Mucosa of rectum (tissue), 2 donors: Measurements from ENCODE around the gene HNF4A.

Source experiments
- H3K27ac ChIP-seq, 2 donors: one replicate each; pipeline ENCODE4 v1.7.0; 2013; ENCODE audit warnings: inconsistent platforms in 2 of 2, low read depth in 2 of 2, low read length in 2 of 2
- H3K27me3 ChIP-seq, 2 donors: one replicate each; pipeline ENCODE4 v1.7.0; 2013; ENCODE audit warnings: low read length in 2 of 2; ENCODE audit not compliant: control insufficient read depth in 2 of 2, insufficient read depth in 2 of 2
- H3K36me3 ChIP-seq, 2 donors: one replicate each; pipeline ENCODE4 v1.7.0; 2013; ENCODE audit warnings: low read length in 2 of 2; ENCODE audit not compliant: control insufficient read depth in 2 of 2, insufficient read depth in 2 of 2
- H3K4me1 ChIP-seq, 2 donors: one replicate each; pipeline ENCODE4 v1.7.0; 2013; ENCODE audit warnings: low read length in 2 of 2, mild to moderate bottlenecking in 1 of 2; ENCODE audit not compliant: control insufficient read depth in 2 of 2, insufficient read depth in 2 of 2
- H3K4me3 ChIP-seq, 2 donors: one replicate each; pipeline ENCODE4 v1.7.0; 2013; ENCODE audit warnings: low read length in 2 of 2
- H3K9ac ChIP-seq, 2 donors: one replicate each; pipeline ENCODE4 v1.7.0; 2013; ENCODE audit warnings: low read length in 2 of 2, low read depth in 1 of 2, mild to moderate bottlenecking in 1 of 2
- H3K9me3 ChIP-seq, 2 donors: one replicate each; pipeline ENCODE4 v1.7.0; 2013; ENCODE audit warnings: low read length in 2 of 2; ENCODE audit not compliant: control insufficient read depth in 2 of 2
- donor health status: healthy.
- donor health status: Normal muscosa, but diverticular disease.

Gene HNF4A

DNA sequence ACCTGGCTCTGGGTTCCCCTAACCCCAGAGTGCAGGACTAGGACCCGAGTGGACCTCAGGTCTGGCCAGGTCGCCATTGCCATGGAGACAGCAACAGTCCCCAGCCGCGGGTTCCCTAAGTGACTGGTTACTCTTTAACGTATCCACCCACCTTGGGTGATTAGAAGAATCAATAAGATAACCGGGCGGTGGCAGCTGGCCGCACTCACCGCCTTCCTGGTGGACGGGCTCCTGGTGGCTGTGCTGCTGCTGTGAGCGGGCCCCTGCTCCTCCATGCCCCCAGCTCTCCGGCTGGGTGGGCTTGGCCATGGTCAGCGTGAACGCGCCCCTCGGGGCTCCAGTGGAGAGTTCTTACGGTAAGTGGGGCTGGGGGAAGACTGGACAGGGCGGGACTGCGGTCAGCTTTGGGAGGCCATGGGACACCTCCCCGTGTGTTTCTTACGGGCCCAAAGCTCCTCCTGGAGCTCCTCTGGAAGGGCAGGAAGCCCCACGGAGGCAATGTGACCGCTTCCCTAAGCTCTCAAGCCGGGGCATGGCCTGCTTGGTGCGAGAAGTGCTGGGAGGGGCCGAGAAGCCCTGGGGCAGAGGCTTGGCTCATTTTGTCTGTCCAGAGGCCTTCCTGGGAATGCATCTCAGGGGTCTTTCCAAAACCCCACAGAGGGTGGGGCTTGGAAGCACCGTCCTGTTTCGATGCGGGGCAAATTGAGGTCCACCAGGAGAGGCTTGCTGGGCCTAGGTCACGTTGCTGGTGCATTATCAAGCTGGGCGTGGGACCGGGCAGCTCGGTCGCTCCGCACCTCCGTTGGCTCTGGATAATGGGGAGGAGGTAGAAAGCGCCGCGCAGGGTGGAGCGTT is at the start of gene HNF4A:
TSS of gene HNF4A (plus strand) at position 202 of the 855 bp plus-strand sequence. CDS start at position 308, 106 bp downstream.
- no peaks in the 10 kb centered on the region for H3K9me3 ChIP-seq
- peaks cover 28 to 45% of the 10 kb centered on the region in 2 donors for H3K4me1 ChIP-seq
- no peaks in the 10 kb centered on the region for H3K36me3 ChIP-seq
- H3K27me3 ChIP-seq, result no peaks in the 10 kb centered on the region
- H3K27ac ChIP-seq, result peak within 1 kb of the TSS; percentile 97
- H3K4me3 ChIP-seq, result peak within 1 kb of the TSS; percentile 85 to 89
- peak within 1 kb of the TSS; percentile 88 to 90 for H3K9ac ChIP-seq

- Histone ChIP-seq H3K4me1 (peaks cover 18 to 19% of the 10 kb centered on the region in 2 donors), H3K36me3 (peaks cover 3 to 10% of the 10 kb centered on the region in 2 donors), H3K27ac (no peak overlapping the region), H3K4me3 (no peak overlapping the region), H3K9me3 (no peaks in the 10 kb centered on the region), H3K9ac (no peak overlapping the region), H3K27me3 (no peaks in the 10 kb centered on the region)
These were observed 48.6 kb upstream of the HNF4A start for GRCh38 chr20:44306927-44307326.

GRCh38 chr20:44309763-44310663 is 45.5 kb upstream of the HNF4A start:
- H3K36me3 ChIP-seq, result peaks cover 3 to 10% of the 10 kb centered on the region in 2 donors
- H3K9ac ChIP-seq, result peak overlapping the region; percentile 74 to 90
- peak overlapping the region; percentile 92 to 100 for H3K4me3 ChIP-seq
- peak overlapping the region; percentile 77 to 80 for H3K27ac ChIP-seq
- H3K27me3 ChIP-seq, result no peaks in the 10 kb centered on the region
- no peaks in the 10 kb centered on the region for H3K9me3 ChIP-seq
- peaks cover 11 to 14% of the 10 kb centered on the region in 2 donors for H3K4me1 ChIP-seq

DNA sequence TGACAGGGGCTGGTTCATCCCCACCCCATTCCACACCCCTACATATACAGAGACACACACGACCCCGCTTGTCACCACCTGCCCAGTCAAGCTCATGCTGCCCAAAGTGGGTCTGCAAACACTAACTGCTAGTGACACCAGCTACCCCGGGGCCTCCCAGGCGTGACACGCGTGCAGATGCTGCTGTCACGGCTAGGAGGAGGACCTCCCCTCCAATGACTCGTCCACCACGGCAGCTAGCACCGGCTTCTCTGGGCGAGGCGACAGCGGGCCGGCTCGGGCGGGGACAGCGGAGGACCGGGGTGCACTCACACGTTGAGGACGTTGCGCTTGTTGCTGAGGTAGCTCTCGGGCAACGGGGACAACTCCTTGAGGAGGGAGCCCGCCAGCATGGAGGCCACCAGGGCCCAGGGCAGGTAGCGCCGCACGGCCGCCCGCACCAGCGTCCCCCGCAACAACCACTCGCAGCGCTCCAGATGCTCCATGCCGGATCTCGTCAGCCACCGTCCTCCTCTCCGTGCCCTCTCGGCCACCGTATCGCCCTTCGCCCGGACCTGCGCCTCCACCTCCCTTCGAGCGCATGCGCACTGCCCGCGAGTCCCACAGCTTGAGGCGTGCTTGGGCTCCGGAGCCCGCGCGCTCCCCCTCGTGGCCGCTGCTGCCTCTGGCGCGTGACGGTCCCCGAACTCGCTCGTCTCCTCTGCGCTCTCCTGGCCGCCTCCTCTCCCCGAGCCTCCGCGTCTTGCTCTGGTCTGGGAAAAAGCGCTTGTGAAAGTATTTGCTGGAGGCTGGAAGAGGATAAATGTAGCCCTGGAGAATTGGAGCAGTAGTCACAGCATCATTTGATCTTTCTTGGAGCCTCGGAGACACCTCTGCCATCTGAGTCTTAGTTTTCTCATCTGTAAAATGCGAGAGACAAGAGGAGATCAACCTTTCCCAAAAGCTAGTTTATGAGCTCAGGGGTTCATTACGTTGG is 44.5 kb upstream of the HNF4A start, which contains the start of gene FITM2:
TSS of gene FITM2 (minus strand) at position 539 of the 976 bp plus-strand sequence. CDS start at position 485, 54 bp downstream.
- Histone ChIP-seq H3K4me3 (peak within 1 kb of the TSS; percentile 92 to 100), H3K27ac (peak within 1 kb of the TSS; percentile 77 to 80), H3K9me3 (no peaks in the 10 kb centered on the region), H3K36me3 (peaks cover 3 to 10% of the 10 kb centered on the region in 2 donors), H3K9ac (peak within 1 kb of the TSS; percentile 74 to 90), H3K27me3 (no peaks in the 10 kb centered on the region), H3K4me1 (peaks cover 11 to 14% of the 10 kb centered on the region in 2 donors)

GRCh38 chr20:44314870-44315269 is 40.6 kb upstream of the HNF4A start:
- H3K4me1 ChIP-seq, result peaks cover 8 to 9% of the 10 kb centered on the region in 2 donors

DNA sequence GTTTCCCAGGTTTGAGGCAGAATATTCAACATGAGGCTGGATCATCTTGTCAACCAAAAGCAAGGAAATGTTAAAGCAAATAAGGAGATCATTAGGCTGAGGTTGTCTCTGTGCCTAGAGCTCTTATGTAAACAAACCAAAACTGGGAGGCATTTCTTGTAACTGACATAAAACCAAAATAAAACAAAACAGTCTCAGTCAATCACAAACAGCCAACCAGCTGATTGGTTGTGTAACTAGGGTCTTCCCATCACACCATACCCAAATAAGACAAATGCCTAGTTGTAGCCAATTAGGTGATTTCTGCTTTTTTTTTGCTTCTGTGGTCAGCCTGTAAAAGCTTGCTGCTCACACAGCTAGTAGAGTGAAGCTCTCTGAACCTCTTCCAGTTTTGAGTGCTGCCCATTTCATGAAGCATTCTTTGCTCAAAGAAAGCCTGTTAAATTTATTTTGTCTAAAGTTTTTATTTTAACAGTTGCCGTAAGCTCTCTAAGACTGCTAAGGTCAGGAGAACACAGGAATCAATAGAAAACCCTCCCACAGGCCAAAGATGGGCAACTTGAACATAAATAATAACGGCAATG is 35.6 kb upstream of the HNF4A start:
- no peaks in the 10 kb centered on the region for H3K36me3 ChIP-seq
- H3K4me3 ChIP-seq, result no peak overlapping the region
- H3K27me3 ChIP-seq, result no peaks in the 10 kb centered on the region
- H3K27ac ChIP-seq, result no peak overlapping the region
- H3K9ac ChIP-seq, result no peak overlapping the region
- no peaks in the 10 kb centered on the region for H3K9me3 ChIP-seq
- peaks cover 6 to 8% of the 10 kb centered on the region in 2 donors for H3K4me1 ChIP-seq

More at GRCh38 chr20:44314870-44315269, 40.6 kb upstream of the HNF4A start:
- Histone ChIP-seq H3K4me3 (no peak overlapping the region), H3K27me3 (no peaks in the 10 kb centered on the region), H3K36me3 (no peaks in the 10 kb centered on the region), H3K9me3 (no peaks in the 10 kb centered on the region), H3K9ac (no peak overlapping the region), H3K27ac (no peak overlapping the region)

- no peaks in the 10 kb centered on the region for H3K9me3 ChIP-seq
- no peaks in the 10 kb centered on the region for H3K27me3 ChIP-seq
- H3K4me3 ChIP-seq, result peak overlapping the region in 1 of 2 donors; percentile 18
- peak overlapping the region; percentile 63 to 79 for H3K27ac ChIP-seq
- H3K36me3 ChIP-seq, result no peaks in the 10 kb centered on the region
- peak overlapping the region in 1 of 2 donors; percentile 23 for H3K9ac ChIP-seq
- peaks cover 6 to 8% of the 10 kb centered on the region in 2 donors for H3K4me1 ChIP-seq
These were observed 31.2 kb upstream of the HNF4A start for GRCh38 chr20:44324343-44324742.

GRCh38 chr20:44326391-44327159 is 28.9 kb upstream of the HNF4A start:
- Histone ChIP-seq H3K27ac (no peak overlapping the region), H3K9ac (peak overlapping the region in 1 of 2 donors; percentile 55), H3K27me3 (no peaks in the 10 kb centered on the region), H3K4me3 (peak overlapping the region; percentile 47 to 50), H3K36me3 (no peaks in the 10 kb centered on the region), H3K4me1 (peaks cover 6 to 8% of the 10 kb centered on the region in 2 donors), H3K9me3 (no peaks in the 10 kb centered on the region)
